ENCODE results near the gene LPAR3. TPM values are rescaled to one million over a fixed set of nuclear protein-coding genes. Genes with fewer than 3 reads are reported as not detected.

Gene LPAR3
- total and polyA plus RNA-seq, 9 donors, result 0.20 to 22.7 (median 2.5) TPM

- Histone ChIP-seq H3K9me3 (no peaks in the 10 kb centered on the region), H3K4me3 (no peak overlapping the region), H3K4me1 (ENCODE audit: insufficient read depth) (no peaks in the 10 kb centered on the region), H3K36me3 (no peaks in the 10 kb centered on the region), H3K27ac (no peak overlapping the region), H3K27me3 (no peaks in the 10 kb centered on the region)
- TF ChIP-seq CTCF (IDR thresholded peaks at IDR 0.05) (no peak), EP300 (IDR thresholded peaks at IDR 0.05) (no peak), POLR2A (IDR thresholded peaks at IDR 0.05) (no peak)
- WGBS, 3 donors, result 87 to 90% (median 88%) methylated on average over 4 of the region's 4 CpGs
- intact Hi-C loops (cut with DNase I), result no loop called here
- DNase-seq, result no peak
These were observed 5.6 kb downstream of the LPAR3 start for GRCh38 chr1:84887261-84887934.

- H3K36me3 ChIP-seq, result no peaks in the 10 kb centered on the region
- no peaks in the 10 kb centered on the region for H3K27me3 ChIP-seq
- H3K9me3 ChIP-seq, result no peaks in the 10 kb centered on the region
- no peak for TF ChIP-seq POLR2A (IDR thresholded peaks at IDR 0.05)
- TF ChIP-seq CTCF (IDR thresholded peaks at IDR 0.05), result no peak
- TF ChIP-seq EP300 (IDR thresholded peaks at IDR 0.05), result no peak
- intact Hi-C loops (cut with DNase I), result no loop called here
- H3K4me1 ChIP-seq (ENCODE audit: insufficient read depth), result no peaks in the 10 kb centered on the region
- H3K27ac ChIP-seq, result no peak overlapping the region
- 23 to 48% (median 42%) methylated on average over 2 of the region's 2 CpGs for WGBS, 3 donors
- DNase-seq, result no peak
- no peak overlapping the region for H3K4me3 ChIP-seq
These were observed 7.5 kb downstream of the LPAR3 start for GRCh38 chr1:84885469-84885868.

GRCh38 chr1:84884671-84885389 is 8.2 kb downstream of the LPAR3 start:
- Histone ChIP-seq H3K9me3 (no peaks in the 10 kb centered on the region), H3K4me1 (ENCODE audit: insufficient read depth) (no peaks in the 10 kb centered on the region), H3K27me3 (no peaks in the 10 kb centered on the region), H3K4me3 (no peak overlapping the region), H3K27ac (no peak overlapping the region), H3K36me3 (no peaks in the 10 kb centered on the region)
- intact Hi-C loops (cut with DNase I), result no loop called here
- DNase-seq, result no peak
- TF ChIP-seq CTCF (IDR thresholded peaks at IDR 0.05) (no peak), EP300 (IDR thresholded peaks at IDR 0.05) (no peak), POLR2A (IDR thresholded peaks at IDR 0.05) (no peak)
- 45 to 51% (median 51%) methylated on average over 7 of the region's 7 CpGs for WGBS, 3 donors

- TF ChIP-seq POLR2A (IDR thresholded peaks at IDR 0.05) (no peak), CTCF (IDR thresholded peaks at IDR 0.05) (no peak), EP300 (IDR thresholded peaks at IDR 0.05) (no peak)
- Histone ChIP-seq H3K36me3 (no peaks in the 10 kb centered on the region), H3K4me3 (no peak overlapping the region), H3K9me3 (no peaks in the 10 kb centered on the region), H3K27me3 (no peaks in the 10 kb centered on the region), H3K27ac (no peak overlapping the region), H3K4me1 (ENCODE audit: insufficient read depth) (no peaks in the 10 kb centered on the region)
- no peak for DNase-seq
- intact Hi-C loops (cut with DNase I), result no loop called here
These were observed 9.7 kb downstream of the LPAR3 start for GRCh38 chr1:84883286-84883685.
